Stomach (tissue), 9 donors: ENCODE data around the gene LUZP2. TPM values are rescaled to one million over a fixed set of nuclear protein-coding genes. Genes with fewer than 3 reads are reported as not detected.

Experiments used
- DNase-seq, 2 donors: peaks; one replicate each; pipeline versions ENCODE4 v3.0.0 to v3.0.0-alpha.2; 2013 to 2019
- H3K27ac ChIP-seq, 5 donors: fragments of 200-600 bp in 4 of 5; sonication (generic) in 4 of 5; one replicate each; pipeline ENCODE4 v1.5.1; 2013 to 2019; ENCODE audit warnings: mild to moderate bottlenecking in 1 of 5, moderate library complexity in 1 of 5
- H3K27me3 ChIP-seq, 3 donors: fragments of 200-600 bp; sonication (generic); one replicate each; pipeline ENCODE4 v1.5.1; 2017 to 2019; ENCODE audit warnings: mixed run types in 1 of 3
- H3K36me3 ChIP-seq, 4 donors: fragments of 200-600 bp; sonication (generic); 1 replicate in 3 of 4; 2 replicates in 1 of 4; pipeline ENCODE4 v1.5.1; 2016 to 2019
- H3K4me1 ChIP-seq, 4 donors: fragments of 200-600 bp; sonication (generic); one replicate each; pipeline ENCODE4 v1.5.1; 2016 to 2019
- H3K4me3 ChIP-seq, 4 donors: fragments of 200-600 bp; sonication (generic) in 3 of 4; one replicate each; pipeline ENCODE4 v1.5.1; 2016 to 2019; ENCODE audit warnings: mild to moderate bottlenecking in 1 of 4
- H3K9me3 ChIP-seq, 4 donors: fragments of 200-600 bp; sonication (generic); one replicate each; pipeline ENCODE4 v1.5.1; 2016 to 2019
- EP300 ChIP-seq: sonication (generic); formaldehyde crosslinking; IDR thresholded peaks from one replicate; pipeline ENCODE4 v1.6.1; 2017; ENCODE audit warnings: antibody characterized with exemption
- POLR2A ChIP-seq, 4 donors: fragments of 450-650 bp; IDR thresholded peaks; one replicate each; pipeline ENCODE4 v1.6.1; 2016; ENCODE audit warnings: antibody characterized with exemption in 4 of 4, control low read depth in 2 of 4, mild to moderate bottlenecking in 1 of 4, moderate library complexity in 1 of 4
- POLR2AphosphoS5 ChIP-seq, 3 donors: sonication (generic); formaldehyde crosslinking; IDR thresholded peaks; one replicate each; pipeline ENCODE4 v1.6.1; 2016; ENCODE audit warnings: antibody characterized with exemption in 3 of 3
- WGBS, 5 donors: extraction: QIAGEN DNeasy Blood & Tissue Kit in 3 of 5; methylation state at CpG; one replicate each; pipeline versions ENCODE4 v1.1.5 to v1.1.7; 2013 to 2018; 5-methylcytosine and 5-hydroxymethylcytosine counted together
- intact Hi-C: fragments of 100-400 bp; cut with DNase I; formaldehyde crosslinking; loops from one replicate; pipeline ENCODE4 v1.15.1; 2023; ENCODE audit warnings: low total_unique reads
- polyA plus RNA-seq, 3 donors: library from polyadenylated mRNA; stranded (reverse); fragments of 200-250 nt; gene quantifications; one replicate each; pipeline ENCODE4 v1.2.3, GENCODE V29; 2013
- total RNA-seq, 5 donors: library from RNA; depleted of rRNA; stranded (reverse); fragments of >200 nt; gene quantifications; one replicate each; pipeline versions ENCODE4 v1.1.0 to v1.2.3, GENCODE V29; 2014 to 2016
- TF ChIP-seq, protein P1 (sequence below), 7 experiments: fragments of 450-650 bp in 4 of 7; fragments of 200-600 bp in 3 of 7; sonication (generic) in 3 of 7; IDR thresholded peaks; one replicate each; pipeline ENCODE4 v1.5.1; 2016 to 2019; ENCODE audit warnings: antibody characterized with exemption in 7 of 7, control low read depth in 2 of 7, mild to moderate bottlenecking in 1 of 7
- donor health status: healthy with polysubstance abuse.
- donor health status: Bipolar disorder and iron deficiency.
- donor health status: healthy.

Gene LUZP2
- total and polyA plus RNA-seq, 8 donors = 0.06 to 6.8 (median 0.23) TPM; not detected in 4

DNA sequence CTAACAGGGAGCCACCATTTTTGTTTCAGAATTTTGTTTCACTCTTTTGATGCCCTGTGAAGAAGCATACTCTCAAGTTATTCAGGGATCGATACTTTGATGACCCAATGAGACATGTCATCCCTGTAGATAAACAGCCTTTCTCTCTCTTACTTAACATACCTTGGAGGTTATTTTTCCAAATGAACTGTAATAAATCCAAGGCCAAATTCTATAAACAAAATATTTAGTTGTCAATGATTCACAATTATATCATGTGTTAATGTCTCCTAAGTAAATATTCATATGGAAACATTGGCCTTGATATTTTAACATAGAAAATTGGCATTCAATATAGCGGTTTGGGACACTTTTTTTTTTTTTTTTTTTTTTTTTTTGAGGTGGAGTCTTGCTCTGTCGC, 97.5 kb downstream of the LUZP2 start:
- H3K9me3 ChIP-seq = no peaks in the 10 kb centered on the region
- TF ChIP-seq POLR2AphosphoS5 (IDR thresholded peaks at IDR 0.05) (no peak), EP300 (no peak), POLR2A (IDR thresholded peaks at IDR 0.05) (no peak)
- TF ChIP-seq, protein P1, sequence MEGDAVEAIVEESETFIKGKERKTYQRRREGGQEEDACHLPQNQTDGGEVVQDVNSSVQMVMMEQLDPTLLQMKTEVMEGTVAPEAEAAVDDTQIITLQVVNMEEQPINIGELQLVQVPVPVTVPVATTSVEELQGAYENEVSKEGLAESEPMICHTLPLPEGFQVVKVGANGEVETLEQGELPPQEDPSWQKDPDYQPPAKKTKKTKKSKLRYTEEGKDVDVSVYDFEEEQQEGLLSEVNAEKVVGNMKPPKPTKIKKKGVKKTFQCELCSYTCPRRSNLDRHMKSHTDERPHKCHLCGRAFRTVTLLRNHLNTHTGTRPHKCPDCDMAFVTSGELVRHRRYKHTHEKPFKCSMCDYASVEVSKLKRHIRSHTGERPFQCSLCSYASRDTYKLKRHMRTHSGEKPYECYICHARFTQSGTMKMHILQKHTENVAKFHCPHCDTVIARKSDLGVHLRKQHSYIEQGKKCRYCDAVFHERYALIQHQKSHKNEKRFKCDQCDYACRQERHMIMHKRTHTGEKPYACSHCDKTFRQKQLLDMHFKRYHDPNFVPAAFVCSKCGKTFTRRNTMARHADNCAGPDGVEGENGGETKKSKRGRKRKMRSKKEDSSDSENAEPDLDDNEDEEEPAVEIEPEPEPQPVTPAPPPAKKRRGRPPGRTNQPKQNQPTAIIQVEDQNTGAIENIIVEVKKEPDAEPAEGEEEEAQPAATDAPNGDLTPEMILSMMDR (IDR thresholded peaks at IDR 0.05) = no peak
- H3K4me3 ChIP-seq = no peak overlapping the region
- no peaks in the 10 kb centered on the region for H3K4me1 ChIP-seq
- H3K27ac ChIP-seq = no peak overlapping the region
- no peaks in the 10 kb centered on the region for H3K27me3 ChIP-seq
- WGBS, 5 donors = 90 to 96% (median 94%) methylated on average over 3 of the region's 3 CpGs
- intact Hi-C loops = no loop called here
- no peak for DNase-seq
- H3K36me3 ChIP-seq = no peaks in the 10 kb centered on the region

DNA sequence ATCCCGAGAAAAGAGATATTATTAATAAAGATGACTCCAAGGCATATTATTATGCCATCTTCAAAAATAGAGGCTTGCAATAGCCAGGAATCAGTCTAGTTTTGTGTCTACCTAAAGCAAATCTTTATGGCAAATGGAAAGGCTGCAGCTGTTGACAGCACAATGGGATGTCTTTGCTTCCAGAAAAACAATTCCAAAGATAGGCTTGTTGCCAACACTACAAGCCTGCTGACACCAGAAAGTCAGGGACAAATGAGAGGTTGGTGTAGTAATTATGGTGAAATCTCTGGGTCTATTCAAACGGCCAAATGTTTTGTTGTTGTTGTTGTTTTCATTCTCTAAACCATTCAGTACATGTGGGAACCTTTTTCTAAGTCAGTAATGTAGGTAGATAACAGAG, 101.8 kb downstream of the LUZP2 start:
- Histone ChIP-seq H3K4me1 (no peaks in the 10 kb centered on the region), H3K27ac (no peak overlapping the region), H3K36me3 (no peaks in the 10 kb centered on the region), H3K4me3 (no peak overlapping the region), H3K9me3 (no peaks in the 10 kb centered on the region), H3K27me3 (no peaks in the 10 kb centered on the region)
- DNase-seq = no peak
- intact Hi-C loops = no loop called here
- TF ChIP-seq EP300 (no peak), POLR2AphosphoS5 (IDR thresholded peaks at IDR 0.05) (no peak), POLR2A (IDR thresholded peaks at IDR 0.05) (no peak)
- TF ChIP-seq, protein P1 (IDR thresholded peaks at IDR 0.05) = no peak
- WGBS, 5 donors = 48 to 62% (median 52%) methylated on average over 2 of the region's 2 CpGs

DNA sequence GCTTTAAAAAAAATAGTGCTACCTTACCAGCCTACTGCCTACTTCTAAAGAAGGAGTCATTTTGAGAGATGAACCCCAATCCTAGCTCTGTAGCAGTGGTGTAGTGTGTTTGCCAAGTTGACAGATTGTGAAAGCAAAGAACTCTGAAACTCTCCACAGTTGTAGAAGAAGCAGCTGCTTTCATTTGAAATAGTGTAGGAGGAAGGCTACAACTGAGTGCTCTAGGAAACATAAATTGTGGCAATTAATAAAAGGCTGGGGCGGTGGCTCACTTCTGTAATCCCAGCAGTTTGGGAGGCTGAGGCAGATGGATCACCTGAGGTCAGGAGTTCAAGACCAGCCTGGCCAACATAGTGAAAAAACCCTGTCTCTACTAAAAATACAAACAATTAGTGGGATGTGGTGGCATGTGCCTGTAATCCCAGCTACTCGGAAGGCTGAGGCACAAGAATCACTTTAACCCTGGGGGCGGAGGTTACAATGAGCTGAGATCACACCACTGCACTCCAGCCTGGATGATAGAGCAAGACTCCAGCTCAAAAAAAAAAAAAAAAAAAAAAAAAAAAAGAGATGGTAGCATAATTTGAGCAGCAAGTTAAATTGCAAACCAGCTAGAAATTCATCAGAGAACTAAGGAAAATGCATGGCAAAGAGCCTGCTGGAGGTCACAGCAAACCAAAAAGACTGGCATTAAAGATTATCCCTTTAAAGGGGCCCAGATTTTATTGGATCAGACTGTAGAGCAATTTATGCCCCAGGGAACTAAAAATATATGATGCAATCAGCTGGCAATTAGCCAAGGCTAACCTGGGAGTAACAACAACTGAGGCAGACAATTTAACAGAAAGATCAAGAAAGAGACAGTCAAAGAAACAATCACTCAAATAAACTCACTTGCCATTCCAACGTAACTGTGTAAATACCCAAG, 112.6 kb downstream of the LUZP2 start:
- 68 to 75% (median 69%) methylated on average over 4 of the region's 4 CpGs for WGBS, 5 donors
- no peak for DNase-seq
- TF ChIP-seq, protein P1 (IDR thresholded peaks at IDR 0.05) = no peak
- TF ChIP-seq EP300 (no peak), POLR2A (IDR thresholded peaks at IDR 0.05) (no peak), POLR2AphosphoS5 (IDR thresholded peaks at IDR 0.05) (no peak)
- intact Hi-C loops = no loop called here
- no peaks in the 10 kb centered on the region for H3K27me3 ChIP-seq
- H3K4me3 ChIP-seq = no peak overlapping the region
- H3K4me1 ChIP-seq = no peaks in the 10 kb centered on the region
- H3K9me3 ChIP-seq = no peaks in the 10 kb centered on the region
- H3K36me3 ChIP-seq = no peaks in the 10 kb centered on the region
- no peak overlapping the region for H3K27ac ChIP-seq

DNA sequence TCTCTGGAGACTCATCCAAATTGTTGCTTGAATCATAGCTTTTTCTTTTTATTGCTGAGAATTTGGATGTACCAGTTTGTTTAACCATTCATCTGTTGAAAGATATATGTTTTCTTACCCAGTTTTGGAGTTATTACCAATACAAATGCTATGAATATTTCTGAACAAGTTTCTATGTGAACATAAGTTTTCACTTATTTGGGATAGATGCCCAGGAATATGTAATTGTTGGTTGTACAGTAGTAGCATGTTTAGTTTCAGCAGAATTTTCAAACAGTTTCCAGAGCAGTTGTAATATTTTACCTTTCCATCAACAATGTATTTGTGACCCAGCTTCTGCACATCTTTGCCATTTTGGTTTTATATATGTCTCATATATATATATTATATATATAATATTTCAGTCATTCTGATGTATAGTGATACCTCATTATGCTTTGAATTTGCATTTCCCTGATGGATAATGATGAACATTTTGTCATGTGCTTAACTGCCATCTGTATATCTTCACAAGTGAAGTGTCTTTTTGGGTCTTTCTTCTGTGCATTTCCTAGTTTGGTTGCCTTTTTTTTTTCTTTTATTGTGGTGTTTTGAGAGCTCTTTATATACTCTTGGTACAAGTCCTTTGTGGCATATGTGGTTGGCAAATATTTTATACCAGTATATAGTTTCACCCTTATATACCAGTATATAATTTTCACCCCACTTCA, 118.8 kb downstream of the LUZP2 start:
- Histone ChIP-seq H3K9me3 (no peaks in the 10 kb centered on the region), H3K27me3 (no peaks in the 10 kb centered on the region), H3K4me1 (no peaks in the 10 kb centered on the region), H3K36me3 (no peaks in the 10 kb centered on the region), H3K4me3 (no peak overlapping the region), H3K27ac (no peak overlapping the region)
- DNase-seq = no peak
- intact Hi-C loops = no loop called here
- TF ChIP-seq, protein P1 (IDR thresholded peaks at IDR 0.05) = no peak
- TF ChIP-seq POLR2AphosphoS5 (IDR thresholded peaks at IDR 0.05) (no peak), EP300 (no peak), POLR2A (IDR thresholded peaks at IDR 0.05) (no peak)
